IMR-90 (cell line): ENCODE results near the gene GXYLT1. TPM values are rescaled to one million over a fixed set of nuclear protein-coding genes. Genes with fewer than 3 reads are reported as not detected.

ENCODE experiments used
- ATAC-seq: fragments of 200-7000 bp; cut with Tn5 transposase; 2 replicates; pipeline ENCODE4 v1.9.1; 2020; ENCODE audit warnings: low read depth, mild to moderate bottlenecking, moderate library complexity
- BruUV-seq: library from RNA; stranded (reverse); fragments of 400-500 nt; replicated peaks from 2 replicates; lab custom pipeline; 2021; lab: Mats Ljungman, UMichigan
- CTCF ChIA-PET: fragments of 300-600 bp; formaldehyde crosslinking; extraction: SDS; loops from one replicate; lab custom pipeline; 2021; ENCODE audit warnings: antibody characterized with exemption; lab: Yijun Ruan, JAX
- POLR2A ChIA-PET: fragments of 300-600 bp; sonication (Branson Sonifier 250); formaldehyde crosslinking; loops from one replicate; lab custom pipeline; 2022; ENCODE audit warnings: antibody characterized with exemption; ENCODE audit not compliant: unreplicated experiment; lab: Charles Lee
- DNase-seq: peaks from one replicate; pipeline ENCODE4 v3.0.0; 2013
- H2AFZ ChIP-seq: replicated peaks from 2 replicates; pipeline ENCODE3; 2013; ENCODE audit warnings: low read length, mild to moderate bottlenecking; ENCODE audit not compliant: poor library complexity
- H2AK5ac ChIP-seq: 2 replicates; pipeline ENCODE4 v1.6.1; 2013; ENCODE audit warnings: low read depth, low read length, inconsistent platforms
- H2AK9ac ChIP-seq: replicated peaks from 2 replicates; pipeline ENCODE3; 2013; ENCODE audit warnings: mild to moderate bottlenecking, low read depth, low read length, moderate library complexity; ENCODE audit not compliant: poor library complexity
- H2BK120ac ChIP-seq: 2 replicates; pipeline ENCODE4 v1.6.1; 2013; ENCODE audit warnings: low read depth, low read length, inconsistent platforms
- H2BK15ac ChIP-seq: 3 replicates; pipeline ENCODE4 v1.6.1; 2013; ENCODE audit warnings: low read depth, low read length, inconsistent platforms
- H2BK20ac ChIP-seq: 2 replicates; pipeline ENCODE4 v1.6.1; 2013; ENCODE audit warnings: low read depth, mild to moderate bottlenecking, inconsistent platforms, low read length, moderate library complexity
- H2BK5ac ChIP-seq: 2 replicates; pipeline ENCODE4 v1.6.1; 2013; ENCODE audit warnings: mild to moderate bottlenecking, low read depth, low read length, inconsistent platforms; ENCODE audit not compliant: poor library complexity, severe bottlenecking
- H3K14ac ChIP-seq: replicated peaks from 2 replicates; pipeline ENCODE4 v1.6.1; 2013; ENCODE audit warnings: low read depth, low read length, inconsistent platforms
- H3K18ac ChIP-seq: 2 replicates; pipeline ENCODE4 v1.6.1; 2013; ENCODE audit warnings: low read depth, low read length, control low read depth
- H3K23ac ChIP-seq: 2 replicates; pipeline ENCODE4 v1.6.1; 2013; ENCODE audit warnings: low read depth, low read length, inconsistent platforms
- H3K27ac ChIP-seq: 2 replicates; pipeline ENCODE4 v1.5.1; 2013; ENCODE audit warnings: mild to moderate bottlenecking, control low read depth, low read length; ENCODE audit not compliant: insufficient read depth
- H3K27me3 ChIP-seq: 2 replicates; pipeline ENCODE4 v1.6.1; 2013; ENCODE audit warnings: low read length; ENCODE audit not compliant: control insufficient read depth, insufficient read depth
- H3K36me3 ChIP-seq: 2 replicates; pipeline ENCODE4 v1.6.1; 2013; ENCODE audit warnings: low read length, mixed read lengths; ENCODE audit not compliant: control insufficient read depth, insufficient read depth
- H3K4ac ChIP-seq: 2 replicates; pipeline ENCODE4 v1.6.1; 2013; ENCODE audit warnings: low read depth, low read length, inconsistent platforms
- H3K4me1 ChIP-seq: 2 replicates; pipeline ENCODE4 v1.6.1; 2013; ENCODE audit warnings: low read length, mixed read lengths; ENCODE audit not compliant: control insufficient read depth, insufficient read depth
- H3K4me2 ChIP-seq: 2 replicates; pipeline ENCODE4 v1.6.1; 2013; ENCODE audit warnings: low read depth, mild to moderate bottlenecking, control low read depth, low read length, moderate library complexity
- H3K4me3 ChIP-seq: 2 replicates; pipeline ENCODE4 v1.5.1; 2013; ENCODE audit warnings: low read depth, mild to moderate bottlenecking, control low read depth, low read length, moderate library complexity; ENCODE audit not compliant: insufficient read depth
- H3K56ac ChIP-seq: 2 replicates; pipeline ENCODE4 v1.6.1; 2013; ENCODE audit warnings: low read length, inconsistent platforms; ENCODE audit not compliant: insufficient read depth; ENCODE audit errors: extremely low read depth
- H3K79me1 ChIP-seq, 2 experiments: 2 replicates each; pipeline ENCODE4 v1.6.1; 2013; ENCODE audit warnings: low read length in 2 of 2, inconsistent platforms in 1 of 2, low read depth in 1 of 2
- H3K9ac ChIP-seq: 2 replicates; pipeline ENCODE4 v1.6.1; 2013; ENCODE audit warnings: low read depth, low read length, control low read depth
- H3K9me1 ChIP-seq: 2 replicates; pipeline ENCODE4 v1.6.1; 2013; ENCODE audit warnings: low read length, inconsistent platforms; ENCODE audit not compliant: insufficient read depth
- H3K9me3 ChIP-seq: 2 replicates; pipeline ENCODE4 v1.6.1; 2013; ENCODE audit warnings: low read length; ENCODE audit not compliant: control insufficient read depth, insufficient read depth
- H4K20me1 ChIP-seq: 2 replicates; pipeline ENCODE4 v1.6.1; 2013; ENCODE audit warnings: low read length, inconsistent platforms; ENCODE audit not compliant: insufficient read depth
- H4K5ac ChIP-seq: 2 replicates; pipeline ENCODE4 v1.6.1; 2013; ENCODE audit warnings: mild to moderate bottlenecking, low read depth, low read length, control low read depth
- H4K8ac ChIP-seq, 2 experiments: 2 replicates each; pipeline ENCODE4 v1.6.1; 2013; ENCODE audit warnings: low read depth in 2 of 2, low read length in 2 of 2, control low read depth in 1 of 2, inconsistent platforms in 1 of 2
- H4K91ac ChIP-seq: 2 replicates; pipeline ENCODE4 v1.6.1; 2013; ENCODE audit warnings: low read depth, low read length, inconsistent platforms; ENCODE audit not compliant: insufficient read depth
- BHLHE40 ChIP-seq: fragments of 150-350 bp; IDR thresholded peaks from 2 replicates; pipeline ENCODE4 v1.6.1; 2016; ENCODE audit warnings: mild to moderate bottlenecking, low read depth, low read length
- CHD1 ChIP-seq: IDR thresholded peaks from 2 replicates; pipeline ENCODE4 v1.6.1; 2012; ENCODE audit warnings: low read depth, low read length, improper control_type of control experiment
- WGBS, 2 experiments: methylation state at CpG; one replicate each; pipeline versions ENCODE4 v1.1.5 to v1.1.7; 2013; ENCODE audit warnings: missing lambda C conversion rate in 2 of 2; ENCODE audit not compliant: insufficient read length in 1 of 2; ENCODE audit errors: extremely low coverage in 2 of 2; 5-methylcytosine and 5-hydroxymethylcytosine counted together
- dilution Hi-C: fragments of 300-500 bp; cut with HindIII; formaldehyde crosslinking; loops from one replicate; pipeline ENCODE4 v1.14.3; 2018; ENCODE audit warnings: low sequenced_read_pairs; ENCODE audit not compliant: unreplicated experiment
- in situ Hi-C: fragments of 300-500 bp; cut with MboI; formaldehyde crosslinking; loops from 3 replicates; pipeline ENCODE4 v1.14.3; 2019; ENCODE audit warnings: low sequenced_read_pairs, inconsistent platforms, mixed read lengths
- intact Hi-C: fragments of 100-400 bp; cut with micrococcal nuclease; formaldehyde crosslinking; loops from 2 replicates; pipeline ENCODE4 v1.10.0; 2022
- polyA plus RNA-seq, 3 experiments: library from polyadenylated mRNA; depleted of rRNA; stranded (reverse); fragments of >200 nt; gene quantifications; 2 replicates each; pipeline ENCODE4 v1.2.3, GENCODE V29; 2012; ENCODE audit warnings: low replicate concordance in 1 of 3
- total RNA-seq: library from RNA; depleted of rRNA; stranded (reverse); fragments of >200 nt; gene quantifications from 2 replicates; pipeline ENCODE4 v1.2.3, GENCODE V29; 2012

The GXYLT1 gene
- total and polyA plus RNA-seq, 2 of the 4 experiments (the other 2 are of a cell fraction), result 8.5 to 8.6 TPM

DNA sequence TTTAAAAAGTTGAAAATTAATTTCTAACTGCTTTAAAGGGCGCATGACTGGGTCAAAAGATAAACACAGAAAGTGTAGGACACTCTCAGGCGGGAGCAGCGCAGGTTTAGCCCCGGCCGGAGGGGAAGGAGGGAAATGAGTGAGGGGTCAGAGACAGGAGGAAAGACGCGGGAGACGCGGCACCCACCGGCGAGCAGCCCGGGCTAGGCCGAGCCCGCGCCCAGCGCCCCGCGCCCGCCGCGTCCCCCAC, 591 bp downstream of the GXYLT1 start:
- Histone ChIP-seq H2BK15ac (no peak overlapping the region), H3K56ac (peak overlapping the region; percentile 67), H4K8ac (peak overlapping the region in 1 of 2 experiments; percentile 0; a peak in 1 of 4 replicates), H3K27me3 (no peaks in the 10 kb centered on the region), H3K27ac (peak overlapping the region; percentile 74; the same call in 1 of the 2 replicates), H2BK5ac (peak overlapping the region; percentile 58), H4K5ac (no peak overlapping the region), H2AK5ac (no peak overlapping the region), H3K9me3 (no peaks in the 10 kb centered on the region), H3K4me3 (peak overlapping the region; percentile 94), H4K20me1 (peaks cover 10% of the 10 kb centered on the region; the same call in 1 of the 2 replicates), H2BK120ac (no peak overlapping the region), H3K9me1 (peaks cover 14% of the 10 kb centered on the region; the same call in 1 of the 2 replicates), H3K4me1 (peaks cover 4% of the 10 kb centered on the region; the same call in 1 of the 2 replicates), H2AK9ac (peak overlapping the region; percentile 80), H3K23ac (peak overlapping the region; percentile 83), H3K79me1 (peaks cover 5 to 33% of the 10 kb centered on the region in 2 experiments; a peak in 3 of 4 replicates), H2BK20ac (no peak overlapping the region), H3K14ac (peak overlapping the region; percentile 41), H3K4me2 (peak overlapping the region; percentile 99), H2AFZ (peak overlapping the region; percentile 93), H3K18ac (no peak overlapping the region), H3K9ac (peak overlapping the region; percentile 83), H4K91ac (no peak overlapping the region), H3K4ac (no peak overlapping the region; the same call in none of the 2 replicates), H3K36me3 (no peaks in the 10 kb centered on the region)
- no TSS peak for BruUV-seq
- DNase-seq, result no peak
- ATAC-seq, result no peak; the same call in 1 of the 2 replicates
- intact Hi-C loops (no loop called here), in situ Hi-C loops (no loop called here), dilution Hi-C loops (no loop called here)
- CTCF ChIA-PET, result no interaction called here
- POLR2A ChIA-PET, result no interaction called here
- 0% methylated on average over 5 of the region's 21 CpGs; no CpG with 5 or more reads in 1 of the 2 experiments for WGBS, 2 experiments
- TF ChIP-seq CHD1 (no peak), BHLHE40 (no peak)
